ENCODE measurements around the gene CYB5RL. TPM values are rescaled to one million over a fixed set of nuclear protein-coding genes. Genes with fewer than 3 reads are reported as not detected.

CYB5RL gene
- total and polyA plus RNA-seq, 2 of the 13 experiments (the other 11 are each of a cell fraction or from before 2014, with no cell fraction given) = 3.7 to 5.0 TPM

DNA sequence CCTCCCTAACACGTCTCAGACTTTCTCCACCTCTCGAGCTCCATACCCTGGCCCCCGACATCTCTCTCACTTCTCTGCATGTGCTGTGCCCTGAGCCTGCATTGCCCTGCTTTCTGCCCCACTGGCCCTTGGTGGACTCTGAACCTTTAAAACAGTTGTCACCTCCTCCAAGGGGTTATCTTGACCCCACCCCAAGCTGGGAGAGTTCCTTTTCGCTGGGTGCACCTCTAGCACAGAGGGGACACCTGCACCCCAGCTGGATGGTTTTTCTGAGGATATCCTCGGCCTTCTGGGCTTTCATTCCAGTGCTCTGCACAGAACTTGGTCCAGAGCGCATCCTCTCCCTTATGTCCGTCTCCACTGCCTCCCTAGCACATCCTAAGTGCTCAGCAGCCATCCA is 42.8 kb downstream of the CYB5RL start:
- DNase-seq (ENCODE audit: low spot score) = no peak
- intact Hi-C loops (cut with micrococcal nuclease; ENCODE audit: unreplicated experiment) = no loop called here
- in situ Hi-C loops (cut with HindIII; ENCODE audit: extremely low pct_ligation_motif_present, low pct_unique_long_range_greater_than_20kb) = no loop called here
- Histone ChIP-seq H3K9ac (ENCODE audit: insufficient read depth, low read depth, low read length) (no peak overlapping the region), H3K4me2 (ENCODE audit: low read depth, low read length) (no peak overlapping the region), H3K36me3 (replicated peaks in 1 of 2; ENCODE audit: control insufficient read depth in 1 of 2, insufficient read depth in 2 of 2, low read length in 2 of 2) (no peaks in the 10 kb centered on the region), H3K79me2 (ENCODE audit: insufficient read depth, low read length) (no peaks in the 10 kb centered on the region), H3K4me3 (replicated peaks in 1 of 3; ENCODE audit: insufficient read depth in 1 of 3, low read depth in 2 of 3, low read length in 3 of 3) (no peak overlapping the region), H3K27me3 (ENCODE audit: control insufficient read depth in 1 of 2, insufficient read depth in 2 of 2, low read length in 2 of 2) (no peaks in the 10 kb centered on the region; a peak in 2 of 5 replicates), H3K27ac (ENCODE audit: extremely low read length, insufficient read depth, low read length) (no peak overlapping the region), H4K20me1 (ENCODE audit: insufficient read depth, low read length) (no peaks in the 10 kb centered on the region), H3K4me1 (ENCODE audit: insufficient read depth, low read length) (peaks cover 30% of the 10 kb centered on the region), H2AFZ (ENCODE audit: low read length) (no peak overlapping the region), H3K9me3 (ENCODE audit: low read length) (no peaks in the 10 kb centered on the region)
- ChIA-PET POLR2A (no interaction called here), CTCF (ENCODE audit: low intra/inter-chr PET ratio, low total read pairs) (no interaction called here)
- TF ChIP-seq, protein P1, sequence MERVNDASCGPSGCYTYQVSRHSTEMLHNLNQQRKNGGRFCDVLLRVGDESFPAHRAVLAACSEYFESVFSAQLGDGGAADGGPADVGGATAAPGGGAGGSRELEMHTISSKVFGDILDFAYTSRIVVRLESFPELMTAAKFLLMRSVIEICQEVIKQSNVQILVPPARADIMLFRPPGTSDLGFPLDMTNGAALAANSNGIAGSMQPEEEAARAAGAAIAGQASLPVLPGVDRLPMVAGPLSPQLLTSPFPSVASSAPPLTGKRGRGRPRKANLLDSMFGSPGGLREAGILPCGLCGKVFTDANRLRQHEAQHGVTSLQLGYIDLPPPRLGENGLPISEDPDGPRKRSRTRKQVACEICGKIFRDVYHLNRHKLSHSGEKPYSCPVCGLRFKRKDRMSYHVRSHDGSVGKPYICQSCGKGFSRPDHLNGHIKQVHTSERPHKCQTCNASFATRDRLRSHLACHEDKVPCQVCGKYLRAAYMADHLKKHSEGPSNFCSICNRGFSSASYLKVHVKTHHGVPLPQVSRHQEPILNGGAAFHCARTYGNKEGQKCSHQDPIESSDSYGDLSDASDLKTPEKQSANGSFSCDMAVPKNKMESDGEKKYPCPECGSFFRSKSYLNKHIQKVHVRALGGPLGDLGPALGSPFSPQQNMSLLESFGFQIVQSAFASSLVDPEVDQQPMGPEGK (CRISPR knock-in tag; IDR thresholded peaks at IDR 0.05) = no peak
- FAIRE-seq = no peak
- WGBS (ENCODE audit: low lambda C conversion rate) = 51% methylated on average over 7 of the region's 7 CpGs
- BruUV-seq (replicated peaks) = no TSS peak
- no peak for ATAC-seq

DNA sequence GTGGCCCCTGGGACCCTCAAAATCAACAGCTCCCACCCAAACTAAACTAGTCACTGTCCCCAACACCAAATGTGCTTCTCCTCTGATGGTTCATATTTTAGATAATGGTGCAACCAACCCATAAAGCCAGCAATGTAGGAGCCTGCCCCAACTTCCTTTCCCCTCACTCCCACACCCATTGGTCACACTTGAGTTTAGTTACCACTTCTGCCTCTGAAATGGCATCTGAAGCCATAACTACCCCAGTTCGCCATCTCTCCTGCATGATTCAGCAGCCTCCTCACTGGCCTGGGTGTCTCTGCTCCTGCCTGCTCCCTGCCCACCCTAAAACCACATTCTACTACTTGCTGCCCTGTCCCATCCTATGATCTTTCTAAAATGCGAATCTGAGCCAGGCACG is 43.6 kb downstream of the CYB5RL start:
- POLR2A ChIA-PET = no interaction called here
- H4K20me1 ChIP-seq (ENCODE audit: insufficient read depth, low read length) = no peaks in the 10 kb centered on the region
- ATAC-seq = no peak
- in situ Hi-C loops (cut with HindIII; ENCODE audit: extremely low pct_ligation_motif_present, low pct_unique_long_range_greater_than_20kb) = no loop called here
- H2AFZ ChIP-seq (ENCODE audit: low read length) = no peak overlapping the region
- no peaks in the 10 kb centered on the region for H3K9me3 ChIP-seq (ENCODE audit: low read length)
- no peak overlapping the region for H3K27ac ChIP-seq (ENCODE audit: extremely low read length, insufficient read depth, low read length)
- no peak for FAIRE-seq
- H3K4me2 ChIP-seq (ENCODE audit: low read depth, low read length) = no peak overlapping the region
- WGBS (ENCODE audit: low lambda C conversion rate) = 31% methylated on average over 3 of the region's 3 CpGs
- CTCF ChIA-PET (ENCODE audit: low intra/inter-chr PET ratio, low total read pairs) = no interaction called here
- no TSS peak for BruUV-seq (replicated peaks)
- no peak overlapping the region for H3K4me3 ChIP-seq (replicated peaks in 1 of 3; ENCODE audit: insufficient read depth in 1 of 3, low read depth in 2 of 3, low read length in 3 of 3)
- intact Hi-C loops (cut with micrococcal nuclease; ENCODE audit: unreplicated experiment) = no loop called here
- no peak overlapping the region for H3K9ac ChIP-seq (ENCODE audit: insufficient read depth, low read depth, low read length)
- no peak for DNase-seq (ENCODE audit: low spot score)
- no peaks in the 10 kb centered on the region for H3K36me3 ChIP-seq (replicated peaks in 1 of 2; ENCODE audit: control insufficient read depth in 1 of 2, insufficient read depth in 2 of 2, low read length in 2 of 2)
- peaks cover 0 to under 1% of the 10 kb centered on the region in 2 experiments; a peak in 2 of 5 replicates for H3K27me3 ChIP-seq (ENCODE audit: control insufficient read depth in 1 of 2, insufficient read depth in 2 of 2, low read length in 2 of 2)
- peaks cover 24% of the 10 kb centered on the region for H3K4me1 ChIP-seq (ENCODE audit: insufficient read depth, low read length)
- no peaks in the 10 kb centered on the region for H3K79me2 ChIP-seq (ENCODE audit: insufficient read depth, low read length)
- TF ChIP-seq ZNF775 (CRISPR knock-in tag; IDR thresholded peaks at IDR 0.05; ENCODE audit: borderline replicate concordance) = no peak
- TF ChIP-seq, protein P2, sequence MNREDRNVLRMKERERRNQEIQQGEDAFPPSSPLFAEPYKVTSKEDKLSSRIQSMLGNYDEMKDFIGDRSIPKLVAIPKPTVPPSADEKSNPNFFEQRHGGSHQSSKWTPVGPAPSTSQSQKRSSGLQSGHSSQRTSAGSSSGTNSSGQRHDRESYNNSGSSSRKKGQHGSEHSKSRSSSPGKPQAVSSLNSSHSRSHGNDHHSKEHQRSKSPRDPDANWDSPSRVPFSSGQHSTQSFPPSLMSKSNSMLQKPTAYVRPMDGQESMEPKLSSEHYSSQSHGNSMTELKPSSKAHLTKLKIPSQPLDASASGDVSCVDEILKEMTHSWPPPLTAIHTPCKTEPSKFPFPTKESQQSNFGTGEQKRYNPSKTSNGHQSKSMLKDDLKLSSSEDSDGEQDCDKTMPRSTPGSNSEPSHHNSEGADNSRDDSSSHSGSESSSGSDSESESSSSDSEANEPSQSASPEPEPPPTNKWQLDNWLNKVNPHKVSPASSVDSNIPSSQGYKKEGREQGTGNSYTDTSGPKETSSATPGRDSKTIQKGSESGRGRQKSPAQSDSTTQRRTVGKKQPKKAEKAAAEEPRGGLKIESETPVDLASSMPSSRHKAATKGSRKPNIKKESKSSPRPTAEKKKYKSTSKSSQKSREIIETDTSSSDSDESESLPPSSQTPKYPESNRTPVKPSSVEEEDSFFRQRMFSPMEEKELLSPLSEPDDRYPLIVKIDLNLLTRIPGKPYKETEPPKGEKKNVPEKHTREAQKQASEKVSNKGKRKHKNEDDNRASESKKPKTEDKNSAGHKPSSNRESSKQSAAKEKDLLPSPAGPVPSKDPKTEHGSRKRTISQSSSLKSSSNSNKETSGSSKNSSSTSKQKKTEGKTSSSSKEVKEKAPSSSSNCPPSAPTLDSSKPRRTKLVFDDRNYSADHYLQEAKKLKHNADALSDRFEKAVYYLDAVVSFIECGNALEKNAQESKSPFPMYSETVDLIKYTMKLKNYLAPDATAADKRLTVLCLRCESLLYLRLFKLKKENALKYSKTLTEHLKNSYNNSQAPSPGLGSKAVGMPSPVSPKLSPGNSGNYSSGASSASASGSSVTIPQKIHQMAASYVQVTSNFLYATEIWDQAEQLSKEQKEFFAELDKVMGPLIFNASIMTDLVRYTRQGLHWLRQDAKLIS (CRISPR knock-in tag; IDR thresholded peaks at IDR 0.05) = no peak
- TF ChIP-seq, protein P3, sequence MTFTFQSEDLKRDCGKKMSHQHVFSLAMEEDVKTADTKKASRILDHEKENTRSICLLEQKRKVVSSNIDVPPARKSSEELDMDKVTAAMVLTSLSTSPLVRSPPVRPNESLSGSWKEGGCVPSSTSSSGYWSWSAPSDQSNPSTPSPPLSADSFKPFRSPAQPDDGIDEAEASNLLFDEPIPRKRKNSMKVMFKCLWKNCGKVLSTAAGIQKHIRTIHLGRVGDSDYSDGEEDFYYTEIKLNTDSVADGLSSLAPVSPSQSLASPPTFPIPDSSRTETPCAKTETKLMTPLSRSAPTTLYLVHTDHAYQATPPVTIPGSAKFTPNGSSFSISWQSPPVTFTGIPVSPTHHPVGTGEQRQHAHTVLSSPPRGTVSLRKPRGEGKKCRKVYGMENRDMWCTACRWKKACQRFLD (CRISPR knock-in tag; IDR thresholded peaks at IDR 0.05; ENCODE audit: borderline replicate concordance) = no peak
- TF ChIP-seq NPAS2 (CRISPR knock-in tag; IDR thresholded peaks at IDR 0.05; ENCODE audit: borderline replicate concordance) = no peak
- no peak for TF ChIP-seq ZNF788 (CRISPR knock-in tag; IDR thresholded peaks at IDR 0.05; ENCODE audit: borderline replicate concordance)
- TF ChIP-seq, protein P4, sequence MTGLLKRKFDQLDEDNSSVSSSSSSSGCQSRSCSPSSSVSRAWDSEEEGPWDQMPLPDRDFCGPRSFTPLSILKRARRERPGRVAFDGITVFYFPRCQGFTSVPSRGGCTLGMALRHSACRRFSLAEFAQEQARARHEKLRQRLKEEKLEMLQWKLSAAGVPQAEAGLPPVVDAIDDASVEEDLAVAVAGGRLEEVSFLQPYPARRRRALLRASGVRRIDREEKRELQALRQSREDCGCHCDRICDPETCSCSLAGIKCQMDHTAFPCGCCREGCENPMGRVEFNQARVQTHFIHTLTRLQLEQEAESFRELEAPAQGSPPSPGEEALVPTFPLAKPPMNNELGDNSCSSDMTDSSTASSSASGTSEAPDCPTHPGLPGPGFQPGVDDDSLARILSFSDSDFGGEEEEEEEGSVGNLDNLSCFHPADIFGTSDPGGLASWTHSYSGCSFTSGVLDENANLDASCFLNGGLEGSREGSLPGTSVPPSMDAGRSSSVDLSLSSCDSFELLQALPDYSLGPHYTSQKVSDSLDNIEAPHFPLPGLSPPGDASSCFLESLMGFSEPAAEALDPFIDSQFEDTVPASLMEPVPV (CRISPR knock-in tag; IDR thresholded peaks at IDR 0.05) = no peak
- TF ChIP-seq NRL (CRISPR knock-in tag; IDR thresholded peaks at IDR 0.05; ENCODE audit: borderline replicate concordance) = no peak
- no peak for TF ChIP-seq ZNF570 (CRISPR knock-in tag; IDR thresholded peaks at IDR 0.05; ENCODE audit: borderline replicate concordance)
